Fibroblast of skin of abdomen (primary cell): ENCODE data around the gene FOXJ1. TPM values are rescaled to one million over a fixed set of nuclear protein-coding genes. Genes with fewer than 3 reads are reported as not detected.
A peak's percentile ranks its signal among the peaks of the same experiment; 100 is the strongest.
"Not testable (repeated sequence)": the region's sequence is repeated elsewhere in the genome, so short reads cannot be mapped to it uniquely, and the experiment has no call there.

Source experiments
- DNase-seq: peaks from one replicate; pipeline ENCODE4 v3.0.0-alpha.2; 2013
- polyA plus RNA-seq, 2 experiments: library from polyadenylated mRNA; unstranded; fragments of 120-200 nt; gene quantifications; one replicate each; pipeline ENCODE4 v1.2.1, GENCODE V29; 2013; ENCODE audit not compliant: insufficient read length in 2 of 2

FOXJ1 gene, protein sequence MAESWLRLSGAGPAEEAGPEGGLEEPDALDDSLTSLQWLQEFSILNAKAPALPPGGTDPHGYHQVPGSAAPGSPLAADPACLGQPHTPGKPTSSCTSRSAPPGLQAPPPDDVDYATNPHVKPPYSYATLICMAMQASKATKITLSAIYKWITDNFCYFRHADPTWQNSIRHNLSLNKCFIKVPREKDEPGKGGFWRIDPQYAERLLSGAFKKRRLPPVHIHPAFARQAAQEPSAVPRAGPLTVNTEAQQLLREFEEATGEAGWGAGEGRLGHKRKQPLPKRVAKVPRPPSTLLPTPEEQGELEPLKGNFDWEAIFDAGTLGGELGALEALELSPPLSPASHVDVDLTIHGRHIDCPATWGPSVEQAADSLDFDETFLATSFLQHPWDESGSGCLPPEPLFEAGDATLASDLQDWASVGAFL
- not detected for polyA plus RNA-seq (2013, experiment 1 of 2; ENCODE audit: insufficient read length)
- not detected for polyA plus RNA-seq (2013, experiment 2 of 2; ENCODE audit: insufficient read length)

- DNase-seq: peak; percentile 72
These were observed at the start of gene FOXJ1 for GRCh38 chr17:76141212-76142038. Gene FOXJ1, minus strand, starts transcription at chr17:76141245. Its CDS starts 850 bp downstream, at chr17:76140395.

- no peak for DNase-seq
These were observed 48.7 kb upstream of the FOXJ1 start for GRCh38 chr17:76189741-76190140.

GRCh38 chr17:76189247-76189646, 48.2 kb upstream of the FOXJ1 start:
- DNase-seq: no peak

DNA sequence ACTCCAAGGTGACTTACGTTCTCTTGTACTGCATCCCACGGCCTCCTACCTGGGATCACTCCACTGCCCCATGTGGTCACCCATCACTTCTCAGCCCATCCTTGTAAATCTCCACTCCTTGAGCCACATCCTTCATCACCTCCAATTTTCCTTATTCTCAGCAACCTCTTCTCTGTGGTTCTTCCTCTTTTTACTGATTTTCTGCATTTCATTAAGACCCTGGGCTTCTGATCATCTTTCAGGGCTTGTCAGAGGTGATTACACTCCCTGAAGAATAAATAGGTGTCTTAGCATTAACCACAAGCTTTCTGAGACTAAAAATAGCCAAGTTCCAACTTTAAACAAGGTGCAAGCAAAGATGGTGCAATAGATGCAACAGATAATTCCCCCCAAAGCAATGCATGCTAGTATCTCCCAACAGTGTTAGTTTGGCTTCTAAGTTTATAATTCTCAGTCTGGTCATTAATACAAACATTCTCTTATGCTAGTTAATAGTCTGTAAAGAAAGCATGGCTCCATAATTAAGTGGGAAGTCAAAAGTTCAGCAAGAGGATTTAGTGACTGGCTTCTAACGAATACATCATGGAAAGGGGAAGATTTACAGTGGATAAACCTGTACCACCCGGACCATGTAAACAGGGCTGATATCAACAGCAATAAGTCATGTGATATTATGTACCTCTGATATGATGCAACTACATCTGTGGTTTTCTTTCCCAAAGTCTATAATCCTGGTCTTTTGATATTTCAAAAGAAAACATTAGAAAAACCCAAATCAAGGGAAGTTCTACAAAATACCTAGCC, 47.4 kb upstream of the FOXJ1 start:
- DNase-seq: no peak

DNA sequence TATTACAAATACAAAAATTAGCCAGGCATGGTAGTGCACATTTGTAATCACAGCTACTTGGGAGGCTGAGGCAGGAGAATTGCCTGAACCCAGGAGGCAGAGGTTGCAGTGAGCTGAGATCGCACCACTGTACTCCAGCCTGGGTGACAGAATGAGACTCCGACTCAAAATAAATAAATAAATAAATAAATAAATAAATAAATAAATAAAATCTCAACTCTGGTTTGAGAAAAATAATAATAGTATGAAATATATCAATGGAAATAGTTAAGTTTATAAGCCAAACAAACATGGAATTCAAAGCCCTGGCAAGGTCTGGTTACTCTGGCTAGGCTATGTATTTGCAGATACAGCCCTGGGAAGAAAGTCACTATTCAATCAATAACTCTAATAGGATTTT, 45.7 kb upstream of the FOXJ1 start:
- DNase-seq: not testable (repeated sequence)

DNA sequence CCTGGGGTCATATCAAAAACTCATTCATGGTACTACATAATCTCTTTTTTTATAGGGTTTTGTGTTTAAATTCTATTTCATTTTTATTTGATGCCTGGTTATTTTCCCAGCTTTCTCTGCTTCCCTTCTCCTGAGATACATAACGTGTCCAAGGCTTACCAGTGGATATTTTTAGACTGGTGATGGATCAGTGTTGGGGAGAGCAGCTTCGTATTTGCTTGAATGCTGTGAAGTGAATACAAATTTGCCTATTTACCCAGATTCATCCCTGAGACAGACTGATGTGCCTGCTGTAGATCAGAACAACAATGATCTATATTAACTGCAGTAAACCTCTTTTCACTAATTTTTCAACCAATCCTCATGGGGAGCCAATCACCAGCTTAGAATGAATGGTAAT, 43.2 kb upstream of the FOXJ1 start:
- no peak for DNase-seq

DNA sequence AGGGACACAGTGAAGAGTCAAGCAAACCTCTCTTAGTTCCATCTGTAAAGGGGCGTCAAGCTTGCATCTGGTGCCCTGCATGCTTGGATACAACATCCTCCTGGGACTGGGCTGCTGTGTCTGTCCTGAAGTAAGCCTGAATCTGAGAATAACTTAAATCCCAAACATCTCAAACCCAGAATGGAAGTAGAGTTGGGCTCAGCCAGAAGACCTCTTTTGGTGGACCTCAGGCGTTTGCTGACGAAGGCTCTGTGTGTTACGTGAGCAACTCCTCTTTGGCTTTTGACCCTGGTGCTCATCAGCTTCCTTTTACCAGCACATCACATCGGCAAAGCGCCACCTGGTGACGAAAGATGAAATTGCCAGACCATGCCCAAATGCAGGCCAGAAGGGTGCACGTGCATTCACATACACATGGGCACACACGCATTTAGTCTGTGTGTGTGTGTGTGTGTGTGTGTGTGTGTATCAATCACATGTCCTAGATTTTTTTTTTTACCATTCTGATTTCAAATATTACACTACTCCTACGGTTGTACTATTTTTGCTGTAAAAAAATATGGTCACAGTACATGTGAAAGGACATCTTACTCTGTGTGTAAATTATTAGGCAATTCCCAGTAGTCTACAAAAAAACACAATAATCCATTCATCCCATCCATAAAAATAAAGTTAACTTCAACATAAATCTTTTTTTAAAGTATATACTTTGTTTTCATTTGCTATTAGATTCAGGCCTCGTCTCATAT, 41.1 kb upstream of the FOXJ1 start:
- peak; percentile 85 for DNase-seq

- peak; percentile 31 for DNase-seq
These were observed 38.7 kb upstream of the FOXJ1 start for GRCh38 chr17:76179496-76180467.

DNA sequence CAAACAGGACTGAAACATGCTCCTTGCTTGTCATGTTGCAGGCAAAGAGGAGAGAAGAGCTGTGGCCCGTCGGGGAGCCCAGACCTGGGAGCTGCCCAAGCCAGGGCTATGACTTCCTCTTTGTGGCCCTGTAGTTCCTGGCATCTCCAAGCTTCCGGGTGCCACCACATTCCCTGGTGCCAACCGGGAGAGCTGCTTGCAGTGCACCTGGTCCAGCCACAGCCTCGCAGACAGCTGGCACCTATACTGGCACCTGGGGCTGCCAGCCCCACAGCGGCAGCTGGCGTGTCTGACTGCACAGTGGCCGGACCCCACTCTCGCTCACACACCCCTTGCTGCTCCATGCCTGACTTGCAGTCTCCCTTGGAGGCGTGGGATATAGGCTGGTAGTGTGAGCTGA, 37.1 kb upstream of the FOXJ1 start:
- no peak for DNase-seq

GRCh38 chr17:76176701-76177574, 35.9 kb upstream of the FOXJ1 start:
- no peak for DNase-seq

- no peak for DNase-seq
These were observed 33.0 kb upstream of the FOXJ1 start for GRCh38 chr17:76174037-76174436.

GRCh38 chr17:76173474-76173873, 32.4 kb upstream of the FOXJ1 start:
- DNase-seq: no peak

GRCh38 chr17:76171706-76172105, 30.7 kb upstream of the FOXJ1 start:
- DNase-seq: no peak

- no peak for DNase-seq
These were observed 29.1 kb upstream of the FOXJ1 start for GRCh38 chr17:76170114-76170513.

GRCh38 chr17:76166906-76167305, 25.9 kb upstream of the FOXJ1 start:
- DNase-seq: no peak

- DNase-seq: no peak
These were observed 25.1 kb upstream of the FOXJ1 start for GRCh38 chr17:76166168-76166567.

GRCh38 chr17:76164331-76164730, 23.3 kb upstream of the FOXJ1 start:
- DNase-seq: no peak

DNA sequence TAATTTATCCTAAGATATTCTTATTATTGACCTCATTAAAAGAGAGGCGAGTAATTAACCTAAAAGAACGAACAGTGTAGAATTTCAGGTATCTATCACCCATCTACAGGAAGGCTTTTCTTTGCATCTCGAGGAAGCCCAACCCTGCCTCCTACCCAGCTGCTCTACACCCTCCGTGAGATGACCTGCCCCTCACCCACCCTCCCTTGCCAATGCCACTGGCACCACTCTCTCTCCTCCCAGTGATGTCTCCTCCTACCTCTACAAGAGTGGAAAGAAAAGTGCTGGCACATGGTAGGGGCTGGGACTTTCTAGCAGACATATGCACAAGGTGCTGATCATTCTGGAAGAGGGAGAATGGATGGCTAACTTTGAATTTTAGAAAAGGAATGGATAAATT, 22.9 kb upstream of the FOXJ1 start:
- no peak for DNase-seq

DNA sequence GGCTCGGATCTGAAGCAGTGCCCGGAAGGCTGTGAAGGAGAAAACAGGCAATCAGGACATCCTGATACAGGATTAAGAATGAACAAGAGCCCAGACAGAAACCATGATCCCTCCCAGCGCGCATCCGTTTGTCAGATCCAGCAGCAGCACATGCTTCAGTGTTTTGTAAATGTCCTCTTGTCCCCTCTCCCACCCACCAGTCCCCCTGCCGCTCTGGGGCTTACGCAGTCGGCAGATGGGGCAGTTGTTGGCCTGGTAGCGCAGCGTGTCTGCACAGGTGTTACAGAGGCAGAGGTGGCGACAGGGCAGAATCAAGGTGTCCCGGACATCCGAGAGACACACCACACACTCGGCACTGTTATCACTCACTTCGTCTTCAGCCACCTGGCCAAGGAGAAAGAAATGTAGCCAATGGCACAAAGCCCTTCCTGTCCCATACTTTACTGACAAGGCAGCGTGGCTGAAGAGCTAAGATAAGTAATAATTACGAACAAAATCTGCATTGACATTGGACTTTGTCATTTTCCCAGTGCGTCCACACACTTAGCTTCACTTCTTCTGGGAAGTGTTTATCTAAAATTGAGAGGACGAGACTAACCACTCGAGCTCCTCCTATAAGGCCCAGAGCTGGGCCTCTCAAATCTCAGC, 20.7 kb upstream of the FOXJ1 start:
- no peak for DNase-seq
